A549 treated with CORT108297 at 1 μM for 4 hours (cell line): Measurements from ENCODE around the gene ZXDA. TPM values are rescaled to one million over a fixed set of nuclear protein-coding genes. Genes with fewer than 3 reads are reported as not detected.

Source experiments
- total RNA-seq: library from RNA; stranded (reverse); fragments of 200-300 nt; extraction: Qiagen RNA extraction; gene quantifications from 5 replicates; pipeline ENCODE4 v1.2.3, GENCODE V29; 2022

ZXDA gene
- total RNA-seq = 1.2 to 1.9 TPM (median 1.5 TPM) in 5 replicates

DNA sequence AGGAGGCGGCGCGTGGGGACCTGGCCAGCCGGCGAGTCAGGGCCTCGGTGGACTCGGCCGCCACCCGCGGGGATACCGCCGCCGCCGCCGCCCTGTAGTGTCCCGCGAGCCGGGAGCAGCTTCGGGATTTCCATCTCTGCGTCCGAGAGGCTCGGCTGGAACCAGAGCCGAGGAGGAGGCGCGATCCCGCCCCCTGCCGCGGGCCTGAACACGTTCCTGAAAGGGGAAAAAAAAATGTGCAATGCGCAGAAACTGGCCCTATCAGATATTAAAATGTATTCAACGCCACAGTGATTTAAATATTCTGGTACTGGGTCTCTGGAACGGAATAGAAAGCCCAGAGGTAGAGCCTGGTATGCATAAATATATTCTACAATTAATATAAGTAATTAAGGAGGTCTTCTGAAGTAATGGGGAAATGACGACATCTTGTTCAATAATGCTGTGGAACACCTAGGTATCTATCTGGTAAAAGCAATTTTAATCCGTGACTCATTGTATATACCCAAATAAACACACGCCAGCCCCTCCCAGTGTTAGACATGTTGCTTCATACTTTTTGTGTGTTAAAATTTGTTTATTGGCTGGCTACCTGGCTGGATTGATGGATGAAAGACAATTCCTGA is at the start of gene ZXDA:
ZXDA (minus strand) TSS at position 172 of the 626 bp plus-strand sequence; CDS start at position 134, 38 bp downstream.

Other genes starting within 250 kb of the ZXDA start
- gene NLRP2B, start 230.2 kb downstream of the ZXDA start, total RNA-seq = not detected in 5 replicates